Stimulated activated CD8-positive, alpha-beta memory T cell treated with anti-CD3 and anti-CD28 coated beads, Interleukin-12 subunit alpha, Interleukin-12 subunit beta, amount 100 ng/mL, for 4 hours (primary cell): ENCODE data around the gene SF3A1.
"Not testable (repeated sequence)": the region's sequence is repeated elsewhere in the genome, so short reads cannot be mapped to it uniquely, and the experiment has no call there.

ENCODE experiments used
- DNase-seq: peaks from one replicate; pipeline ENCODE4 v3.0.0-alpha.2; 2020; ENCODE audit warnings: low read depth

SF3A1 gene

DNA sequence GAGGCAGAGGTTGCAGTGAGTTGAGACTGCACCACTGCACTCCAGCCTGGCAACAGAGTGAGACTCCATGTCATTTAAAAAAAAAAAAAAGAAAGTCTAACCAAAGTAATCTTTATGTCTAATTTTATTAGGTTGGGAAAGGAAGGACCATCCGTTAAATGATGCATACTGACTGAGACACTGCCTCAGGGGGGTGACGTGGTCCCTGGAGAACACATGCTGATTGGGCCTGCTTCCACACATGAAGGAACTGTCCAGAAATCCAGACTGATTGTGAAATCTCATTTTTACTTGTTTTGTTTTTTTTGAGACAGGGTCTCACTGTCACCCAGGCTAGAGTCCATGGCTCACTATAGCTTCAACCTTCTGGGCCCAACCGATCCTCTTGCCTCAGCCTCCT lies 5.5 kb downstream of the SF3A1 start:
- no peak for DNase-seq

DNA sequence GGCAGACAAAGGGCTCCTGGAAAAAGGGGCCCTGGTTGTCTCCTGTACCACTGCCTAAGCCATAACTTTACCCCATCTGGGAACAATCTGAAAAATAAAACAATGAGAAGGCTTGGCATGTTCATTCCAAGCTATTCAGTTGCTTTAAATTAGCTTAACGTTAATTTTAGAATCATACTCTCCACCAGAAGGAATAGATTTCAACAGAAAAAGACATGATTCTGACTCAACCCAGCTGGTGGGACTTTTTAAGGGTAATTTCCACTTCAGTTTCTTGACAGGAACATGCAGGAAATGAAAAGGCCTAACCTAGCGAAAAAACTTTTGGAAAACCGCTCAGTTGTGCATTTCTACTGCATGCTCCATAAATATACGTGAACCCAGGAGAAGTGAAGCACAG lies 7.9 kb downstream of the SF3A1 start:
- no peak for DNase-seq

DNA sequence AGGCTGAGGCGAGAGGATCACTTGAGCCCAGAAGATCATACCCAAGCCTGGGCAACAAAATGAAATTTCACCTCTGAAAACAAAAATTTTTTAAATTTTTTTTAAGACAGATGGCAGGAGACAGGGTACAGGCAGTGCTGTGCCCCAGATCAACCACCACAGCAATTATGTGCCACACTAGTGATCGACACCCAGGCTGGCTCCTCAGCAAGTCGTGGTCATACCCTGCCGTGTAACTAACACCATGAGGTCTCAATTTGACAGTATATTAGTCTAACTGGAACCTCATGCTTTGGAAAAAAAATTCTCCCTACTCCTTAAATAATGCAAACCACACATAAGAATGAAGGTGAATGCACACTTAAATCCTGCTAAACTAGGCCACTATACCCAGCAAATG lies 8.3 kb downstream of the SF3A1 start:
- no peak for DNase-seq

DNA sequence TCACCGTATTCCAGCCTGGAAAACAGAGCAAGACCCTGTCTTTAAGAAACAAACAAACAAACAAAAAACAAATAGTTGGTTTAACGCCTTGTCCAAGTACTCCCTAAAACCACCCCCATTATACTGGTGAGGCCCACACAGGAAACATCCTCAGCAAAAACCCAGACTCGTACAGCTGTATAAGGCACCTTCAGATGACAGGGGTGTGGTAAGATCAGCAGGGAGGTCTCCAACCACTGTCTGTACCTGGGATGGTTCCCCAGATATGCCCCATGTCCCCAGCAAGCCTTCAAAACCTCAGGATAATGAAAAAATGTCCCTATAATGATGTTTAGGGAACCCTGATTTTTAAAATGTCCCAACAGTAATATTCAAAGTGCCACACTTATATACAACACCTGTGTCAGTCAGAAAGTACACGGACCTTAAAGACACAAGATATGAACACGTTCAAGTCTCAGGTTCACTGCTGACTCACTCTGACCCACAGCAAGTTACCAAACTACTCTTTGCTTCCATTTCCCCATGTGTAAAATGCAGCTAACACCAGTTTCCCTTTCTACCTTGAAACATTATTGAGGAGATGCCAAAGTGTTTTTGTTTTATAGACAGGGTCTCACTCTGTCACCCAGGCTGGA lies 9.3 kb downstream of the SF3A1 start:
- DNase-seq: no peak

- no peak for DNase-seq
Observed at GRCh38 chr22:30344447-30345200, 12.1 kb downstream of the SF3A1 start.

DNA sequence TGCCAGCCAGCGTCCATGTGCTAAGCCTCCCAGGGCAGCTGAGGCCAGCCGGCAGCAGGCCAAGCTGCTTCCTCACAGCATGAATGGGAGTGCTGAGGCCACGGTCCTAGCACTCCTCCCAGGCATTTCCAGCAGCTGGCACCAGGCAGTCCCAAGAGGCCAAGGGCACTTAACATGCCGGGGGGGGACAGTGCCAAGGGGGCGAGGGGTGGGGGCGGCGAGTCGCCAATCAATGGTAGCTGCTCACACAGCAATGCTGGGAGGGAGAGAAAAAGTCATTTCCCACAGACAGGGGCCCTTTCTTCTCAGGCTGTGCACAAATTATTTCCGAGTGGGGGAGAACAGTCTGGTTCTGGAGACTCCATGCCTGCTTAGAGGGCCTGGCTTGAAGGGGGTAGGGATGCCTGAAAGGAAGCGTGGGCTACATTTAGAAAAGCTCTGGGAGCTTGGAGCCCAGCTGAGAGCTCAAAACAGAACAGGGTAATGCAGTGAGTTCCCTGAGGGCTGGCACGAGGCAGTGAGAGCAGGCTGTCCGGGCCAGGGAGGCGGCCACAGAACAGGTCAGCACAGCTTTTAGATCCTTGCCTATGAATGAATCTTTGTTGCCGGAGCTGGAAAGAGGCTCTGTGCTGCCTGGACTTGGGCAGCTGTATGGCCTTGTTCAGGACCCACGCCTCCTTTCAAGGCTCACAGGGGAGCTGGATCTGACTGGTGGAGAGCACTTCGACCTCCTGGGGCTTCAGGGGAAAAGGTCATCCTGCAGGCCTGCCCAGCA lies 15.6 kb downstream of the SF3A1 start:
- DNase-seq: no peak

GRCh38 chr22:30338802-30339201 lies 17.9 kb downstream of the SF3A1 start:
- no peak for DNase-seq

GRCh38 chr22:30338341-30338740 lies 18.4 kb downstream of the SF3A1 start:
- not testable (repeated sequence) for DNase-seq

DNA sequence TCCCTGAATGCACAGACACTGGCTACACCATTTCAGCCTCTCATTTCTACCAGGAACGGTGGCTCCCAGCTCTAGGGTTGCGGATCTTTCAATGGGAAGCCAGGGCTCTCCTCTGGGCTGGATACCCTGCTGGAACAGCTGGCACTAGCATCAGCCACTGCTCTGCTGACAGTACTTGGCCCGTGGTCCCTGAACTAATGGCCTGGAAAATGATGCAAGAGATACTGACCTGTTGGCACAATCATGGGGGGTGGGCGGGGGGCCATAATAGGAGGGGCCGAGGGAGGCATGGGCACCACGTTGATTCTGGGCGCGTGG lies 19.3 kb downstream of the SF3A1 start:
- no peak for DNase-seq

DNA sequence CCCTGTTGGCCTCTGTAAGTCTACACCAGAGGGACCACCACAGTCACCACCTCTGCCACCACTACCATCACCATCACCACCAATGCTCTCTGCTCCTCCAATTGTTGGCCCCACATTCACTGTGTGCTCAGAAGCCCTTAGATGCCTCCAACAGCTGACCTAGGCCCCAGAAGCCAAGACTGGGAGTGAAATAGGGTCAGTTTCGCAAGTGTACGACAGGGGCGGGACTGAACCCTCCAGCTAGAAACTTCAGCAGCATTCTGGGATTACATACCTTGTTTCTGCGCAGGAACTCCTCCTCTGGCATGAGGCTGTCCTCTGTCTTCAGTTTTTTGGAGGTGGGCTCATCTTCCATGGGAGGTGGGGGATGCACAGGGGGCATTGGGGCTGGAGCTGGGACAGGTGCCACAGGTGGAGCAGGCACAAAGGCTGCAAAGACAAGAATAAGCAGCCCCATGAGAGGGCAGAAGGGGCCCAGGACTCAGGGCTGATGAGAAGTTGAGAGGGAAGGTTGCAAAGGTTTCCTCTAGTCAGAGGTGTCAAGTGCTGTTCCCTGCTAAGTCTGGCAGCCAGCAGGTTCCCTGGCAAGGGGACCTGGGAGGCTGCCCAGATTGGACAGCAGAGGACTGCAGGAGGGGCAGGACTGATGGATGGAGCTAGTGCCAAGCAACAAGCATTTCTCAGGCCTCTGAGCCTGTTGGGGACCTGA lies 19.8 kb downstream of the SF3A1 start:
- no peak for DNase-seq

DNA sequence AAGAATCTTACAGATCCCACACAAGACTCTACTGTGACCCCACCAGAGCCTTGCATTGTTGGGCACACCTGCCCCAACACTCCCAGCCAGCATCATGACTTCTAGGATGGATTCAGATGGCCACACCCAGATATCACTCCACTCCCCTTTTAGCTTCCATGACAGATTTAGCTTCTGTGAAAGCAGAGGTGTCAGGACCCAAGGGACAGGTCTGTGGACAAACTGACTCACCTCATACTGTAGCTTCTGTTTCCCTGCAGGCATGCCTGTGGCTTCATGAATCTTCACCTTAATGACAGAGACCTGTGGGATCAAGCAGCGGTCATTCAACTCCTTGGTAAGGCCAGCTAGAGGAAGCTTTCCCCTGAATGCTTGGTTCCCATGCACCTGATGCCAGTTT lies 21.5 kb downstream of the SF3A1 start:
- DNase-seq: no peak

DNA sequence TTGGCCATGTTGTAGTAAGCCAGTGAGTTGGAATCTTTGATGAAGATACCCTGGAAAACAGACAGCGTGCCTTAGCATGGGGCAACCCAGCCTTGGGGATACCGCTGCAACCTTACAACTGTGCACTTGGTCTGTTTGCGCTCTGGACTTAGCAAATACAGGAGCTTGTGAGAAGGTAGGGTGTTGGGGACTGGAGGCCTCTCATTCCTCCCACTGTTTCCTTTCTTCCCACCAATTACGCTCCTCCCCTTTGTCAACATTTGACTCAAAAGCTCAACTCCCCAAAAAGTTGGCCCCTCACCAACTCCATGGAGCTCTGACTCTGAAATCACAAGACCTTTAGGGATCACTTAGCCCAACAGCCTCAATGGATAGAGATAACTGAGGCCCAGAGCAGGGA lies 22.0 kb downstream of the SF3A1 start:
- no peak for DNase-seq

- DNase-seq: no peak
Observed at GRCh38 chr22:30333707-30334087, 23.0 kb downstream of the SF3A1 start.

DNA sequence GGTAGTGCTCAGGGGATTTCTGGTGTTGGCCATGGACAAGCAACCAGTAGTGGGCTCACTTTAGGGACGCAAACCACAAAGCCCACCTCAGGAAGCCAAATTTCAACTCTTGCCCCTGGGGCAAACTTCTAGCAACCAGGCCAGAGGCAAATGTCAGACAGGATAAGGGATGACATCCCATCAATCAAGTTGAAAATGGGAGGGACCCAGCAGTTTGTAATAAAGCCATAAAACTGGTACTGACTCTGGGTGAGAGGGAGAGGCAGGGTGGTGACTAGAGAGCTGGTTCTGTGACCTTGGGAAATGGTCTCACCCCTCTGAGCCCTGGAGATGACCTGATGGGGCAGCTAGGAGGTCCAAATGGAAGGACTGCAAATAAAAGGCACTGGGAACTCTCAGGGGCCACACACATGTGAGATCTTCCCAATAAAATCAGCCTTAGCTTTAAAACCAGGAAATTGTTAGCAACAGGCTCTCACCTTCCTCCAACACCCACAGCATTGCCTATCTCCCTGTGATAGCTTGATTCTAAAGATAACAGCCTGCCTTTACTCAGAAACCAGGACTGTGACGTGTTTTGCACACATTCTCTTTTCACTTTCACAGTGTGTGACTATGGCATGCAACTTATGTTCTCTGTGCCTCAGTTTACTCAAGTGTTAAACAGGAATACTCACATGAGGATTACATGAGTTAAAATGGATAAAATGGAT lies 23.5 kb downstream of the SF3A1 start:
- DNase-seq: no peak

- DNase-seq: no peak
Observed at GRCh38 chr22:30332551-30332950, 24.1 kb downstream of the SF3A1 start.

- no peak for DNase-seq
Observed at GRCh38 chr22:30328466-30329049, 28.1 kb downstream of the SF3A1 start.

- no peak for DNase-seq
Observed at GRCh38 chr22:30327864-30328345, 28.8 kb downstream of the SF3A1 start.

DNA sequence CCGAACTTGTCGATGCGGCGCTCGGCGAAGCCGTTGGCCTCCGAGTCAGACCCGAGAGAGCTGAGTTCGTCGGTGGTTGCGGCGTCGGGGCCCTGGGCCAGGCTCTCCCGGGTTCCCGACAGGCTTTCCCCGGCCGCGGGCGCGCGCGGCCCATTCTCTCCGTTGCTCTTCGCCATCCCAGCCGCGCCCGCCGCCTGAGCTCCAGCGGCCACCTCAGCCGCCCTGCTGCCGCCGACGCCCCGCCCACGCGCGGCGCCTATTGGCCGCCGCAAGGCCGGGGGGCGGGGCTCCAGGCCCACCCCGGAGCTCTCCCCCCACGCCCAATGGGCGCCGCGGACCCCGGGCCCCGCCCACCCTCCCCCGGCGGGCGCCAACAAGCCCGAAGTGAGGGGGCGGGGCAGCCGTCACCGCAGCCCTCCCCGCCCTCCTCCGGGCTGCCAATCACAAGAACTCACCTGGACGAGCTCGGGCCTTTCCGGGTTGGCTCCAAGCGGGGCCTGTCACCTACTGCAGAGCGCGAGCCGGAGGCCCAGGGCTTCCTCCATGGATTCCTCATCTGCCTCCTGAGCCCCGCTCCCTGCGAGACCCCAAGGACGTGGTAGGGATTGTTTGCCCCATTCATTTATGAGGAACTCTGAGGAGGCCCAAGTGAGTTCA lies 29.9 kb downstream of the SF3A1 start, which contains the start of gene TBC1D10A:
TBC1D10A (minus strand) TSS at position 236 of the 657 bp plus-strand sequence; CDS start at position 176, 60 bp downstream.
- peak; percentile 92 for DNase-seq

DNA sequence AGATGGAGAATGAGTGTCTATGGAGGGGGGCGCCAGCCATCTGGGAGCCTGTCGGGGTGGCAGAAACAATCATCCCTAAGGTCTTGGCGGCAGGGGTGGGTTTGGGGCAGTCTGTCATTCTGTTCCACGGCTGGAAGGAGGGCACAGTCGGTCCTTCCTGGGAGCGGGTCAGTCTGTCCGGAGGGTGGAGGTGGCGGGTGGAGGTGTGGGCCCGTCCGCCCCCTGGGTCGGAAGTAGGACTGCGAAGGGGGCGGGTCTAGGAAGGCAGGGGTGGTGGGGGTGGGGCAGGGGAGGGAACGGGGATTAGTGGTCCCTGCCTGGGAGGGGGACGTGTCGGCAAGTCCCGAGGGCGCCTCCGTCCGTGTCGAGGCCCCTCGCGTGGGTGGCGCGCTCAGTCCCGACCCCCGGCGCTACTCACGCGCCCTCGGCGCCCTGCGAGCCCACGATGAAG lies 30.4 kb downstream of the SF3A1 start:
- no peak for DNase-seq

- no peak for DNase-seq
Observed at GRCh38 chr22:30325724-30326254, 30.9 kb downstream of the SF3A1 start.
